ENCODE data around the gene CIP2A. TPM values are rescaled to one million over a fixed set of nuclear protein-coding genes. Genes with fewer than 3 reads are reported as not detected.

The CIP2A gene
- total and polyA plus RNA-seq, 2 donors (not counting 1 experiment from before 2014, with no cell fraction given), result 7.9 to 10.1 TPM

GRCh38 chr3:108603691-108604090 is 14.5 kb upstream of the CIP2A start:
- DNase-seq (ENCODE audit: low read depth in 2 of 2), result peak in 1 of 2 donors; percentile 39
- Histone ChIP-seq H3K79me2 (ENCODE audit: control insufficient read depth, insufficient read depth, low read length) (no peaks in the 10 kb centered on the region), H3K4me2 (ENCODE audit: extremely low read depth, insufficient read depth, low read length) (peak overlapping the region; percentile 51), H3K36me3 (ENCODE audit: control insufficient read depth, insufficient read depth, low read length) (no peaks in the 10 kb centered on the region), H2AFZ (ENCODE audit: low read length) (peak overlapping the region; percentile 60), H4K20me1 (ENCODE audit: control insufficient read depth, extremely low read depth, insufficient read depth, low read length) (no peaks in the 10 kb centered on the region), H3K27me3 (ENCODE audit: control insufficient read depth, insufficient read depth, low read length) (no peaks in the 10 kb centered on the region), H3K9me3 (ENCODE audit: control insufficient read depth, insufficient read depth, low read depth, low read length) (no peaks in the 10 kb centered on the region), H3K4me3 (replicated peaks in 1 of 4; ENCODE audit: control extremely low read depth in 1 of 4, insufficient read depth in 1 of 4, low read depth in 3 of 4, low read length in 4 of 4) (no peak overlapping the region), H3K27ac (ENCODE audit: insufficient read depth, low read length) (no peak overlapping the region), H3K4me1 (ENCODE audit: control insufficient read depth, extremely low read depth, insufficient read depth, low read length) (peaks cover 3% of the 10 kb centered on the region), H3K9ac (ENCODE audit: insufficient read depth, low read length) (no peak overlapping the region)
- TF ChIP-seq EZH2 (IDR thresholded peaks at IDR 0.05; ENCODE audit: low read length, missing control alignments) (no peak), CTCF (conservative IDR thresholded peaks at IDR 0.05 in 1 of 2, IDR thresholded peaks at IDR 0.05 in 1 of 2; ENCODE audit: low read depth in 1 of 2, low read length in 2 of 2) (no peak)

- TF ChIP-seq EZH2 (IDR thresholded peaks at IDR 0.05; ENCODE audit: low read length, missing control alignments) (no peak), CTCF (conservative IDR thresholded peaks at IDR 0.05 in 1 of 2, IDR thresholded peaks at IDR 0.05 in 1 of 2; ENCODE audit: low read depth in 1 of 2, low read length in 2 of 2) (no peak)
- Histone ChIP-seq H3K27me3 (ENCODE audit: control insufficient read depth, insufficient read depth, low read length) (no peaks in the 10 kb centered on the region), H3K9me3 (ENCODE audit: control insufficient read depth, insufficient read depth, low read depth, low read length) (no peaks in the 10 kb centered on the region), H2AFZ (ENCODE audit: low read length) (no peak overlapping the region), H3K9ac (ENCODE audit: insufficient read depth, low read length) (no peak overlapping the region), H3K4me2 (ENCODE audit: extremely low read depth, insufficient read depth, low read length) (no peak overlapping the region), H3K4me3 (replicated peaks in 1 of 4; ENCODE audit: control extremely low read depth in 1 of 4, insufficient read depth in 1 of 4, low read depth in 3 of 4, low read length in 4 of 4) (no peak overlapping the region), H3K36me3 (ENCODE audit: control insufficient read depth, insufficient read depth, low read length) (no peaks in the 10 kb centered on the region), H3K27ac (ENCODE audit: insufficient read depth, low read length) (no peak overlapping the region), H4K20me1 (ENCODE audit: control insufficient read depth, extremely low read depth, insufficient read depth, low read length) (no peaks in the 10 kb centered on the region), H3K79me2 (ENCODE audit: control insufficient read depth, insufficient read depth, low read length) (no peaks in the 10 kb centered on the region), H3K4me1 (ENCODE audit: control insufficient read depth, extremely low read depth, insufficient read depth, low read length) (peaks cover 3% of the 10 kb centered on the region)
- DNase-seq (ENCODE audit: low read depth in 2 of 2), result no peak
These were observed 13.7 kb upstream of the CIP2A start for GRCh38 chr3:108602935-108603294.

- no peaks in the 10 kb centered on the region for H4K20me1 ChIP-seq (ENCODE audit: control insufficient read depth, extremely low read depth, insufficient read depth, low read length)
- H3K27ac ChIP-seq (ENCODE audit: insufficient read depth, low read length), result no peak overlapping the region
- H2AFZ ChIP-seq (ENCODE audit: low read length), result no peak overlapping the region
- H3K9me3 ChIP-seq (ENCODE audit: control insufficient read depth, insufficient read depth, low read depth, low read length), result no peaks in the 10 kb centered on the region
- H3K4me1 ChIP-seq (ENCODE audit: control insufficient read depth, extremely low read depth, insufficient read depth, low read length), result peaks cover 3% of the 10 kb centered on the region
- no peaks in the 10 kb centered on the region for H3K27me3 ChIP-seq (ENCODE audit: control insufficient read depth, insufficient read depth, low read length)
- no peak overlapping the region for H3K9ac ChIP-seq (ENCODE audit: insufficient read depth, low read length)
- H3K36me3 ChIP-seq (ENCODE audit: control insufficient read depth, insufficient read depth, low read length), result no peaks in the 10 kb centered on the region
- H3K4me3 ChIP-seq (replicated peaks in 1 of 4; ENCODE audit: control extremely low read depth in 1 of 4, insufficient read depth in 1 of 4, low read depth in 3 of 4, low read length in 4 of 4), result no peak overlapping the region
- H3K79me2 ChIP-seq (ENCODE audit: control insufficient read depth, insufficient read depth, low read length), result no peaks in the 10 kb centered on the region
- TF ChIP-seq CTCF (conservative IDR thresholded peaks at IDR 0.05 in 1 of 2, IDR thresholded peaks at IDR 0.05 in 1 of 2; ENCODE audit: low read depth in 1 of 2, low read length in 2 of 2) (no peak), EZH2 (IDR thresholded peaks at IDR 0.05; ENCODE audit: low read length, missing control alignments) (no peak)
- DNase-seq (ENCODE audit: low read depth in 2 of 2), result peak in 1 of 2 donors; percentile 18
- H3K4me2 ChIP-seq (ENCODE audit: extremely low read depth, insufficient read depth, low read length), result no peak overlapping the region
These were observed 13.2 kb upstream of the CIP2A start for GRCh38 chr3:108602249-108602934.

Data from fibroblast of lung (primary cell).